ENCODE results near the gene COL25A1.

DNA sequence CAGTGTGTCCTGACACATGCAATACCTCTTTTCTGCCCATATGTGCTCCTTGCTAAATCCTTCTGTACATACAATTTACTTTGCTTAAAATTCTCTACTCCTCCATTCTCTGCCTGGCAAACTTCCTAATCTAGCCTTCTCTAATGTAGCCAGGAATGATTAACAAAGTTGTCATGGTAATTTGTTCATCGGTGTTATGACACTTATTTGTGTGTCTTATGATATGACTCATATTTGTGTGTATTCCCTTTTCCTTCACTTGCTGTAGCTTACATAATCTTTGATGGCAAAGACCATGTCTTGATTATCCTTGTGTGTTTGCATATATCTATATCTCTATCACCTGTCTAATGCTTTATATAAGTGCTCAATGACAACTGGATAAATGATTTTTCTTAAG, 133.3 kb downstream of the COL25A1 start:
- TF ChIP-seq, protein P1, sequence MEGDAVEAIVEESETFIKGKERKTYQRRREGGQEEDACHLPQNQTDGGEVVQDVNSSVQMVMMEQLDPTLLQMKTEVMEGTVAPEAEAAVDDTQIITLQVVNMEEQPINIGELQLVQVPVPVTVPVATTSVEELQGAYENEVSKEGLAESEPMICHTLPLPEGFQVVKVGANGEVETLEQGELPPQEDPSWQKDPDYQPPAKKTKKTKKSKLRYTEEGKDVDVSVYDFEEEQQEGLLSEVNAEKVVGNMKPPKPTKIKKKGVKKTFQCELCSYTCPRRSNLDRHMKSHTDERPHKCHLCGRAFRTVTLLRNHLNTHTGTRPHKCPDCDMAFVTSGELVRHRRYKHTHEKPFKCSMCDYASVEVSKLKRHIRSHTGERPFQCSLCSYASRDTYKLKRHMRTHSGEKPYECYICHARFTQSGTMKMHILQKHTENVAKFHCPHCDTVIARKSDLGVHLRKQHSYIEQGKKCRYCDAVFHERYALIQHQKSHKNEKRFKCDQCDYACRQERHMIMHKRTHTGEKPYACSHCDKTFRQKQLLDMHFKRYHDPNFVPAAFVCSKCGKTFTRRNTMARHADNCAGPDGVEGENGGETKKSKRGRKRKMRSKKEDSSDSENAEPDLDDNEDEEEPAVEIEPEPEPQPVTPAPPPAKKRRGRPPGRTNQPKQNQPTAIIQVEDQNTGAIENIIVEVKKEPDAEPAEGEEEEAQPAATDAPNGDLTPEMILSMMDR (IDR thresholded peaks at IDR 0.05), result no peak
- TF ChIP-seq POLR2A (IDR thresholded peaks at IDR 0.05), result no peak
